ENCODE measurements around the gene TENM3.

The TENM3 gene

DNA sequence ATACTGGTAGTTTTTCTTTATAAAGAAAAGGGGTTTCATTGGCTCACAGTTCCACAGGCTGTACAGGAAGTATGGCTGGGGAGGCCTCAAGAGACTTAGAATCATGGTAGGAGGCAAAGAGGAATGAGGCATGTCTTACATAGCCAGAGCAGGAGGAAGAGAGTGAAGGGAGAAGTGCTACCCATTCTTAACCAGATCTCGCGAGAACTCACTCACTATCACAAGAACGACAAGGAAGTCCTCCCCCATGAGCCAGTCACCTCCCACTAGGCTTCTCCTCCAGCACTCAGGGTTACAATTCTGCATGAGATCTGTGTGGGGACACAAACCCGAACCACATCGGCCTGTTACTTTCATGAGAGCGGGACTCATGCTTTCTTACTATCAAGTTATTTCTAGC lies 240.5 kb downstream of the TENM3 start:
- H3K4me3 ChIP-seq (ENCODE audit: low read length), result no peak overlapping the region
- no peak overlapping the region for H3K4me2 ChIP-seq (ENCODE audit: low read length)
- no peaks in the 10 kb centered on the region for H3K9me2 ChIP-seq (replicated peaks; ENCODE audit: control insufficient read depth, low read length)

DNA sequence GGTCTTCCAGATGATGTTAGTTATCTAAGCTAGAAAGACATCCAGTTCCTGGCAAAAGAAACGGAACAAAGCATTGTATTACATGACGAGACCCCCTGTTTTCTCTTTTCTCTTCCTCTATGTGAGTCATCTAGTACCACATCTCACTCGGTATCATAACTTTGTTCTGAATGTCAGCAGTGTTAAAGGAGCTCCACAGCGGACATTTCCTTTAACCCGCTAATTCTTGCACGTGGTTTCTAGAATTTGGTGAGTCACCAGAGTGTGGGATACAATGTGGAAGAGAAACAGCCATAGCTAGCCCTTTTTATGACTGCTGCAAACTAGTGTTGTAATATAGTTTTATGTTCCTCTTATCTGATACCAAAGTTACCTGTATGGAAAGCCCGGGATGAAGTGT lies 243.7 kb downstream of the TENM3 start:
- Histone ChIP-seq H3K27ac (ENCODE audit: low read depth, low read length) (no peak overlapping the region), H3K4me1 (ENCODE audit: control insufficient read depth, low read length) (no peaks in the 10 kb centered on the region), H3K27me3 (ENCODE audit: control insufficient read depth, low read length) (no peaks in the 10 kb centered on the region), H3K79me2 (ENCODE audit: control insufficient read depth, low read length) (no peaks in the 10 kb centered on the region), H4K20me1 (ENCODE audit: control insufficient read depth, insufficient read depth, low read depth, low read length) (no peaks in the 10 kb centered on the region), H3F3A (ENCODE audit: control insufficient read depth, insufficient read depth) (no peaks in the 10 kb centered on the region), H3K9me3 (ENCODE audit: control insufficient read depth, insufficient read depth, low read length) (no peaks in the 10 kb centered on the region), H3K36me3 (ENCODE audit: control insufficient read depth, low read length) (no peaks in the 10 kb centered on the region), H3K4me2 (ENCODE audit: low read length) (no peak overlapping the region), H3K9me2 (replicated peaks; ENCODE audit: control insufficient read depth, low read length) (no peaks in the 10 kb centered on the region), H3K4me3 (ENCODE audit: low read length) (no peak overlapping the region)
- no peak for TF ChIP-seq EZH2phosphoT487 (IDR thresholded peaks at IDR 0.05; ENCODE audit: borderline replicate concordance, low read length)
- TF ChIP-seq, protein P1, sequence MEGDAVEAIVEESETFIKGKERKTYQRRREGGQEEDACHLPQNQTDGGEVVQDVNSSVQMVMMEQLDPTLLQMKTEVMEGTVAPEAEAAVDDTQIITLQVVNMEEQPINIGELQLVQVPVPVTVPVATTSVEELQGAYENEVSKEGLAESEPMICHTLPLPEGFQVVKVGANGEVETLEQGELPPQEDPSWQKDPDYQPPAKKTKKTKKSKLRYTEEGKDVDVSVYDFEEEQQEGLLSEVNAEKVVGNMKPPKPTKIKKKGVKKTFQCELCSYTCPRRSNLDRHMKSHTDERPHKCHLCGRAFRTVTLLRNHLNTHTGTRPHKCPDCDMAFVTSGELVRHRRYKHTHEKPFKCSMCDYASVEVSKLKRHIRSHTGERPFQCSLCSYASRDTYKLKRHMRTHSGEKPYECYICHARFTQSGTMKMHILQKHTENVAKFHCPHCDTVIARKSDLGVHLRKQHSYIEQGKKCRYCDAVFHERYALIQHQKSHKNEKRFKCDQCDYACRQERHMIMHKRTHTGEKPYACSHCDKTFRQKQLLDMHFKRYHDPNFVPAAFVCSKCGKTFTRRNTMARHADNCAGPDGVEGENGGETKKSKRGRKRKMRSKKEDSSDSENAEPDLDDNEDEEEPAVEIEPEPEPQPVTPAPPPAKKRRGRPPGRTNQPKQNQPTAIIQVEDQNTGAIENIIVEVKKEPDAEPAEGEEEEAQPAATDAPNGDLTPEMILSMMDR (IDR thresholded peaks at IDR 0.05; ENCODE audit: low read depth, low read length, poor library complexity, severe bottlenecking), result no peak

More for the DNA sequence above, 240.5 kb downstream of the TENM3 start:
- H3K9me3 ChIP-seq (ENCODE audit: control insufficient read depth, insufficient read depth, low read length), result no peaks in the 10 kb centered on the region
- TF ChIP-seq EZH2phosphoT487 (IDR thresholded peaks at IDR 0.05; ENCODE audit: borderline replicate concordance, low read length), result no peak
- TF ChIP-seq, protein P1 (IDR thresholded peaks at IDR 0.05; ENCODE audit: low read depth, low read length, poor library complexity, severe bottlenecking), result no peak
- H3K79me2 ChIP-seq (ENCODE audit: control insufficient read depth, low read length), result no peaks in the 10 kb centered on the region
- H3K27me3 ChIP-seq (ENCODE audit: control insufficient read depth, low read length), result no peaks in the 10 kb centered on the region
- no peaks in the 10 kb centered on the region for H4K20me1 ChIP-seq (ENCODE audit: control insufficient read depth, insufficient read depth, low read depth, low read length)
- H3F3A ChIP-seq (ENCODE audit: control insufficient read depth, insufficient read depth), result no peaks in the 10 kb centered on the region
- H3K27ac ChIP-seq (ENCODE audit: low read depth, low read length), result no peak overlapping the region
- no peaks in the 10 kb centered on the region for H3K4me1 ChIP-seq (ENCODE audit: control insufficient read depth, low read length)
- H3K36me3 ChIP-seq (ENCODE audit: control insufficient read depth, low read length), result no peaks in the 10 kb centered on the region

DNA sequence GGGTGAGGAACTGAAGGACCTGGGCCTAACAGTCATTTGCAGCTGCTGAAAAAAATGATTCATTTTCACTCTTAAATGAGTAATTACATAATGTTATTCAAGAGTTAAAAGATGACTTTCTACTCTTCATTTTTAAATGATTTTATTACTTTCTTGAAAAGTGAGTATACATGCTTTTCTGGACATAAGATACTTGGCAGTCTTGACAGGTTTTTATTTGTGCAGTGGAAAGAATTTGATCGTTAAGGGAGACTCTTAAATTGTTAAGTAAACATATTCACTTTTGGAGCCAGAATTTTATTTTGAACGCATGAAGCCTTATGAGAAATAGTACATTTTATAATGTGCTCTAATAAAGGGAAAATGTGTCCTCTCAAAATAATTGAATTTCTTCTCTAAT lies 245.7 kb downstream of the TENM3 start:
- Histone ChIP-seq H3K27me3 (ENCODE audit: control insufficient read depth, low read length) (no peaks in the 10 kb centered on the region), H3K4me3 (ENCODE audit: low read length) (no peak overlapping the region), H3K4me2 (ENCODE audit: low read length) (no peak overlapping the region), H3K79me2 (ENCODE audit: control insufficient read depth, low read length) (no peaks in the 10 kb centered on the region), H3K36me3 (ENCODE audit: control insufficient read depth, low read length) (no peaks in the 10 kb centered on the region), H3F3A (ENCODE audit: control insufficient read depth, insufficient read depth) (no peaks in the 10 kb centered on the region), H3K4me1 (ENCODE audit: control insufficient read depth, low read length) (no peaks in the 10 kb centered on the region), H3K9me2 (replicated peaks; ENCODE audit: control insufficient read depth, low read length) (no peaks in the 10 kb centered on the region), H4K20me1 (ENCODE audit: control insufficient read depth, insufficient read depth, low read depth, low read length) (no peaks in the 10 kb centered on the region), H3K9me3 (ENCODE audit: control insufficient read depth, insufficient read depth, low read length) (no peaks in the 10 kb centered on the region), H3K27ac (ENCODE audit: low read depth, low read length) (no peak overlapping the region)
- TF ChIP-seq, protein P1 (IDR thresholded peaks at IDR 0.05; ENCODE audit: low read depth, low read length, poor library complexity, severe bottlenecking), result no peak
- no peak for TF ChIP-seq EZH2phosphoT487 (IDR thresholded peaks at IDR 0.05; ENCODE audit: borderline replicate concordance, low read length)

DNA sequence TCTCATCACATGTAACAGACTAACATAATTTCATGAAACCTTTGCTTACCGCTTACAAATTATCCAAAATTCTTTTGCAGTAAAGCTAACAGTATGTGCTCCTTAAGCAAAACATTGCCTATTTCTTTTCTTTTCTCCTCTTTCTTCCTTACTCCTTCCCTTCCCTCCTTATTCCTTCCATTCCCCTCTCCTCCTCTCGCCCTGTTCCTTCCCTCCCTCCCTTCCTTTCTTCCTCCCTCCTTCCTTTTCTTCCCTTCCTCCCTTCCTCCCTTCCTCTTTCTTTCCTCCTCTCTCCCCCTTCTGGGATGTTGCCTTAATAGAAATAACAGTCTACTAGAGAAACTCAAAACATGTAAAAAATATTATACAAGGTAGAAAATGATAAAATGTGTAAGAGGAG lies 246.4 kb downstream of the TENM3 start:
- Histone ChIP-seq H3K27ac (ENCODE audit: low read depth, low read length) (no peak overlapping the region), H3K79me2 (ENCODE audit: control insufficient read depth, low read length) (no peaks in the 10 kb centered on the region), H3K27me3 (ENCODE audit: control insufficient read depth, low read length) (no peaks in the 10 kb centered on the region), H3K9me2 (replicated peaks; ENCODE audit: control insufficient read depth, low read length) (no peaks in the 10 kb centered on the region), H3K4me2 (ENCODE audit: low read length) (no peak overlapping the region), H3F3A (ENCODE audit: control insufficient read depth, insufficient read depth) (no peaks in the 10 kb centered on the region), H4K20me1 (ENCODE audit: control insufficient read depth, insufficient read depth, low read depth, low read length) (no peaks in the 10 kb centered on the region), H3K4me1 (ENCODE audit: control insufficient read depth, low read length) (no peaks in the 10 kb centered on the region), H3K36me3 (ENCODE audit: control insufficient read depth, low read length) (no peaks in the 10 kb centered on the region), H3K9me3 (ENCODE audit: control insufficient read depth, insufficient read depth, low read length) (no peaks in the 10 kb centered on the region), H3K4me3 (ENCODE audit: low read length) (no peak overlapping the region)
- TF ChIP-seq, protein P1 (IDR thresholded peaks at IDR 0.05; ENCODE audit: low read depth, low read length, poor library complexity, severe bottlenecking), result no peak
- no peak for TF ChIP-seq EZH2phosphoT487 (IDR thresholded peaks at IDR 0.05; ENCODE audit: borderline replicate concordance, low read length)
